ENCODE results near the gene CXCR4.

DNA sequence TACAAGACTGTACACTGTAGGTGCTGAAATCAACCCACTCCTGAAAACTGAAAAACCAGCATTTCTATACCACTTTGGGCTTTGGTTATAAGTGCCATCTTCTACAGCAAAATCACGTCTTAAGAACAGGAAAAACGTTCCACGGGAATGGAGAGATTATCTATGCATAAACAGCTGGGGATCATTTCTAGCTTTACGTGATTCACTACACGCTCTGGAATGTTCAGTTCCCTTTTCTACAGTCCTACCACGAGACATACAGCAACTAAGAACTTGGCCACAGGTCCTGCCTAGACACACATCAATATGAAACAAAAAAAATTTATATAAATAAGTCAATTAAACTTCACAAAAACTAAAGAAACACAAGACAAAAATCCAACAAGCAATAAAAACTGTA lies 3.6 kb downstream of the CXCR4 start:
- TF ChIP-seq, protein P1, sequence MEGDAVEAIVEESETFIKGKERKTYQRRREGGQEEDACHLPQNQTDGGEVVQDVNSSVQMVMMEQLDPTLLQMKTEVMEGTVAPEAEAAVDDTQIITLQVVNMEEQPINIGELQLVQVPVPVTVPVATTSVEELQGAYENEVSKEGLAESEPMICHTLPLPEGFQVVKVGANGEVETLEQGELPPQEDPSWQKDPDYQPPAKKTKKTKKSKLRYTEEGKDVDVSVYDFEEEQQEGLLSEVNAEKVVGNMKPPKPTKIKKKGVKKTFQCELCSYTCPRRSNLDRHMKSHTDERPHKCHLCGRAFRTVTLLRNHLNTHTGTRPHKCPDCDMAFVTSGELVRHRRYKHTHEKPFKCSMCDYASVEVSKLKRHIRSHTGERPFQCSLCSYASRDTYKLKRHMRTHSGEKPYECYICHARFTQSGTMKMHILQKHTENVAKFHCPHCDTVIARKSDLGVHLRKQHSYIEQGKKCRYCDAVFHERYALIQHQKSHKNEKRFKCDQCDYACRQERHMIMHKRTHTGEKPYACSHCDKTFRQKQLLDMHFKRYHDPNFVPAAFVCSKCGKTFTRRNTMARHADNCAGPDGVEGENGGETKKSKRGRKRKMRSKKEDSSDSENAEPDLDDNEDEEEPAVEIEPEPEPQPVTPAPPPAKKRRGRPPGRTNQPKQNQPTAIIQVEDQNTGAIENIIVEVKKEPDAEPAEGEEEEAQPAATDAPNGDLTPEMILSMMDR (IDR thresholded peaks at IDR 0.05) = no peak
- TF ChIP-seq POLR2A (IDR thresholded peaks at IDR 0.05) = no peak
